Activated CD4-positive, alpha-beta T cell treated with anti-CD3 and anti-CD28 coated beads, Interleukin-2, amount 50 U/mL, for 1 hour (primary cell): Measurements from ENCODE around the gene ERFL.
A peak's percentile ranks its signal among the peaks of the same experiment; 100 is the strongest.
"Not testable (repeated sequence)": the region's sequence is repeated elsewhere in the genome, so short reads cannot be mapped to it uniquely, and the experiment has no call there.

Experiments used
- DNase-seq: peaks from one replicate; pipeline ENCODE4 v3.0.0-alpha.2; 2020

ERFL gene

GRCh38 chr19:41941410-41942202, 13.4 kb upstream of the ERFL start:
- no peak for DNase-seq

GRCh38 chr19:41940731-41941409, 12.6 kb upstream of the ERFL start:
- DNase-seq, result no peak

- peak; percentile 61 for DNase-seq
Observed at GRCh38 chr19:41939861-41940730, 11.8 kb upstream of the ERFL start.

GRCh38 chr19:41939209-41939608, 11.0 kb upstream of the ERFL start:
- not testable (repeated sequence) for DNase-seq

- DNase-seq, result no peak
Observed at GRCh38 chr19:41937525-41938468, 9.5 kb upstream of the ERFL start.

- DNase-seq, result no peak
Observed at GRCh38 chr19:41936961-41937360, 8.7 kb upstream of the ERFL start.

- DNase-seq, result no peak
Observed at GRCh38 chr19:41936416-41936850, 8.2 kb upstream of the ERFL start.

GRCh38 chr19:41935760-41936415, 7.6 kb upstream of the ERFL start:
- DNase-seq, result no peak

GRCh38 chr19:41934849-41935374, 6.7 kb upstream of the ERFL start:
- peak; percentile 75 for DNase-seq

- DNase-seq, result no peak
Observed at GRCh38 chr19:41933693-41934426, 5.6 kb upstream of the ERFL start.

GRCh38 chr19:41932720-41933332, 4.6 kb upstream of the ERFL start:
- DNase-seq, result no peak

GRCh38 chr19:41932259-41932719, 4.0 kb upstream of the ERFL start:
- DNase-seq, result no peak

GRCh38 chr19:41930926-41931592, 2.8 kb upstream of the ERFL start:
- DNase-seq, result no peak

GRCh38 chr19:41930322-41930722, 2.1 kb upstream of the ERFL start:
- DNase-seq, result no peak

- no peak for DNase-seq
Observed at GRCh38 chr19:41929536-41930071, 1.4 kb upstream of the ERFL start.

GRCh38 chr19:41928754-41929535, 696 bp upstream of the ERFL start:
- no peak for DNase-seq

- no peak for DNase-seq
Observed at GRCh38 chr19:41927497-41928192, 604 bp downstream of the ERFL start.
